Measurements from ENCODE around the gene GRK7. TPM values are rescaled to one million over a fixed set of nuclear protein-coding genes. Genes with fewer than 3 reads are reported as not detected.

Gene GRK7
- total and polyA plus RNA-seq, 2 of the 13 experiments (the other 11 are each of a cell fraction or from before 2014, with no cell fraction given), result not detected

DNA sequence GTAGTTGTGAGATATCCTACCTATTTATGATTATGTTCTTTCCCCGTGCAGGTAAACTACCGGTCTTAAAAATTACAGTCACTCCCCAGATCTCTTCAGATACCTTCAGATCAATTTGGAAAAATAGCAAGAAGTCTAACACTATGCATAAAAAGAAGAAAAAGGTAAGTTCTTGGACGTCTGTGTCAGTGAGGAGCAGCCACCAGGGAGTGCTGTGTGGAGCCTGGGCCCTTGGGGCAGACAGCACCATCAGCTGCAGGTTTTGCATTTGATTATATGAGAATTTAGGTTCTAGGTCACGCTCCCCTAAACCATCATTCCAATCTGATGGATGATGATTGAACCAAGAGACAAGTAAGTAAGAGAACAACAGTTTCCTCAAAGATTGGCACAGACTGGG is 34.0 kb upstream of the GRK7 start:
- TSS peak; percentile 78 for BruUV-seq (replicated peaks)
- Histone ChIP-seq H3K36me3 (replicated peaks in 1 of 2; ENCODE audit: control insufficient read depth in 1 of 2, insufficient read depth in 2 of 2, low read length in 2 of 2) (no peaks in the 10 kb centered on the region), H3K4me1 (ENCODE audit: insufficient read depth, low read length) (peaks cover 37% of the 10 kb centered on the region), H3K9ac (ENCODE audit: insufficient read depth, low read depth, low read length) (no peak overlapping the region), H3K27me3 (ENCODE audit: control insufficient read depth in 1 of 2, insufficient read depth in 2 of 2, low read length in 2 of 2) (no peaks in the 10 kb centered on the region), H2AFZ (ENCODE audit: low read length) (no peak overlapping the region), H3K4me3 (replicated peaks in 1 of 3; ENCODE audit: insufficient read depth in 1 of 3, low read depth in 2 of 3, low read length in 3 of 3) (peak overlapping the region in 1 of 3 experiments; percentile 34; a peak in 1 of 6 replicates), H3K4me2 (ENCODE audit: low read depth, low read length) (peak overlapping the region; percentile 58), H4K20me1 (ENCODE audit: insufficient read depth, low read length) (no peaks in the 10 kb centered on the region), H3K27ac (ENCODE audit: extremely low read length, insufficient read depth, low read length) (peak overlapping the region; percentile 49), H3K79me2 (ENCODE audit: insufficient read depth, low read length) (no peaks in the 10 kb centered on the region), H3K9me3 (ENCODE audit: low read length) (no peaks in the 10 kb centered on the region)
- WGBS (ENCODE audit: low lambda C conversion rate), result 70% methylated on average over 4 of the region's 4 CpGs
- ATAC-seq (peak; percentile 27; the same call in 2 of the 3 replicates), FAIRE-seq (no peak), DNase-seq (ENCODE audit: low spot score) (no peak)
- in situ Hi-C loops (cut with HindIII; ENCODE audit: extremely low pct_ligation_motif_present, low pct_unique_long_range_greater_than_20kb) (no loop called here), intact Hi-C loops (cut with micrococcal nuclease; ENCODE audit: unreplicated experiment) (no loop called here)
- ChIA-PET CTCF (ENCODE audit: low intra/inter-chr PET ratio, low total read pairs) (no interaction called here), POLR2A (interaction anchor here (0.7 to 1.4 kb wide), 2 partner anchors 10 to 148 kb away, joined by 4 to 29 read pairs; partner anchors contain the start of gene RNF7)
- TF ChIP-seq PPARG (CRISPR knock-in tag; conservative IDR thresholded peaks at IDR 0.05), result 0 out of 2 replicates have a peak, but pooled peaks have one; percentile 21
- TF ChIP-seq, protein P1, sequence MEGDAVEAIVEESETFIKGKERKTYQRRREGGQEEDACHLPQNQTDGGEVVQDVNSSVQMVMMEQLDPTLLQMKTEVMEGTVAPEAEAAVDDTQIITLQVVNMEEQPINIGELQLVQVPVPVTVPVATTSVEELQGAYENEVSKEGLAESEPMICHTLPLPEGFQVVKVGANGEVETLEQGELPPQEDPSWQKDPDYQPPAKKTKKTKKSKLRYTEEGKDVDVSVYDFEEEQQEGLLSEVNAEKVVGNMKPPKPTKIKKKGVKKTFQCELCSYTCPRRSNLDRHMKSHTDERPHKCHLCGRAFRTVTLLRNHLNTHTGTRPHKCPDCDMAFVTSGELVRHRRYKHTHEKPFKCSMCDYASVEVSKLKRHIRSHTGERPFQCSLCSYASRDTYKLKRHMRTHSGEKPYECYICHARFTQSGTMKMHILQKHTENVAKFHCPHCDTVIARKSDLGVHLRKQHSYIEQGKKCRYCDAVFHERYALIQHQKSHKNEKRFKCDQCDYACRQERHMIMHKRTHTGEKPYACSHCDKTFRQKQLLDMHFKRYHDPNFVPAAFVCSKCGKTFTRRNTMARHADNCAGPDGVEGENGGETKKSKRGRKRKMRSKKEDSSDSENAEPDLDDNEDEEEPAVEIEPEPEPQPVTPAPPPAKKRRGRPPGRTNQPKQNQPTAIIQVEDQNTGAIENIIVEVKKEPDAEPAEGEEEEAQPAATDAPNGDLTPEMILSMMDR (CRISPR knock-in tag; IDR thresholded peaks at IDR 0.05), result peak; percentile 33; the same call in 1 of the 2 replicates
- TF ChIP-seq PRDM4 (CRISPR knock-in tag; IDR thresholded peaks at IDR 0.05; ENCODE audit: borderline replicate concordance), result no peak
